ENCODE measurements around the gene DLG4. TPM values are rescaled to one million over a fixed set of nuclear protein-coding genes. Genes with fewer than 3 reads are reported as not detected.

Gene DLG4
- total RNA-seq, 1 donor from 2014 or later: 6.1 TPM

- Histone ChIP-seq H3K27me3 (ENCODE audit: control insufficient read depth, insufficient read depth, low read length) (no peaks in the 10 kb centered on the region), H3K4me3 (ENCODE audit: low read depth, low read length) (peak within 1 kb of the TSS; percentile 97), H3K36me3 (ENCODE audit: control insufficient read depth, insufficient read depth, low read length) (peaks cover 5% of the 10 kb centered on the region)
- peak; percentile 93 for DNase-seq (ENCODE audit: low read depth)
- TF ChIP-seq CTCF (IDR thresholded peaks at IDR 0.05; ENCODE audit: insufficient read depth, low read length, poor library complexity, severe bottlenecking): no peak
These were observed 19.7 kb upstream of the DLG4 start, which contains the start of gene PHF23 for GRCh38 chr17:7239091-7240027. PHF23 (minus strand) TSS chr17:7239457; CDS start chr17:7239279, 178 bp downstream.

- peak overlapping the region; percentile 97 for H3K4me3 ChIP-seq (ENCODE audit: low read depth, low read length)
- no peak for TF ChIP-seq CTCF (IDR thresholded peaks at IDR 0.05; ENCODE audit: insufficient read depth, low read length, poor library complexity, severe bottlenecking)
- peaks cover 5% of the 10 kb centered on the region for H3K36me3 ChIP-seq (ENCODE audit: control insufficient read depth, insufficient read depth, low read length)
- H3K27me3 ChIP-seq (ENCODE audit: control insufficient read depth, insufficient read depth, low read length): no peaks in the 10 kb centered on the region
- no peak for DNase-seq (ENCODE audit: low read depth)
These were observed 18.9 kb upstream of the DLG4 start for GRCh38 chr17:7238420-7239090.

- H3K27me3 ChIP-seq (ENCODE audit: control insufficient read depth, insufficient read depth, low read length): no peaks in the 10 kb centered on the region
- H3K4me3 ChIP-seq (ENCODE audit: low read depth, low read length): peak overlapping the region; percentile 97
- peaks cover 5% of the 10 kb centered on the region for H3K36me3 ChIP-seq (ENCODE audit: control insufficient read depth, insufficient read depth, low read length)
- DNase-seq (ENCODE audit: low read depth): no peak
- no peak for TF ChIP-seq CTCF (IDR thresholded peaks at IDR 0.05; ENCODE audit: insufficient read depth, low read length, poor library complexity, severe bottlenecking)
These were observed 18.3 kb upstream of the DLG4 start for GRCh38 chr17:7237761-7238419.

GRCh38 chr17:7237266-7237760 lies 17.7 kb upstream of the DLG4 start:
- DNase-seq (ENCODE audit: low read depth): no peak
- H3K27me3 ChIP-seq (ENCODE audit: control insufficient read depth, insufficient read depth, low read length): no peaks in the 10 kb centered on the region
- H3K4me3 ChIP-seq (ENCODE audit: low read depth, low read length): peak overlapping the region; percentile 97
- no peak for TF ChIP-seq CTCF (IDR thresholded peaks at IDR 0.05; ENCODE audit: insufficient read depth, low read length, poor library complexity, severe bottlenecking)
- H3K36me3 ChIP-seq (ENCODE audit: control insufficient read depth, insufficient read depth, low read length): peaks cover 5% of the 10 kb centered on the region

- H3K4me3 ChIP-seq (ENCODE audit: low read depth, low read length): no peak overlapping the region
- no peak for TF ChIP-seq CTCF (IDR thresholded peaks at IDR 0.05; ENCODE audit: insufficient read depth, low read length, poor library complexity, severe bottlenecking)
- no peaks in the 10 kb centered on the region for H3K27me3 ChIP-seq (ENCODE audit: control insufficient read depth, insufficient read depth, low read length)
- peaks cover 5% of the 10 kb centered on the region for H3K36me3 ChIP-seq (ENCODE audit: control insufficient read depth, insufficient read depth, low read length)
- no peak for DNase-seq (ENCODE audit: low read depth)
These were observed 17.2 kb upstream of the DLG4 start for GRCh38 chr17:7236808-7237207.
